Liver (tissue), 9 donors: ENCODE measurements around the gene ST3GAL5. TPM values are rescaled to one million over a fixed set of nuclear protein-coding genes. Genes with fewer than 3 reads are reported as not detected.
A peak's percentile ranks its signal among the peaks of the same experiment; 100 is the strongest.

ENCODE experiments used
- DNase-seq: peaks from one replicate; pipeline ENCODE4 v3.0.0-alpha.2; 2017; ENCODE audit warnings: low spot score
- H3K27ac ChIP-seq, 2 donors: one replicate each; pipeline ENCODE4 v1.7.0; 2013; ENCODE audit warnings: inconsistent platforms in 2 of 2, low read length in 2 of 2, control low read depth in 1 of 2, low read depth in 1 of 2, mild to moderate bottlenecking in 1 of 2
- H3K27me3 ChIP-seq, 4 donors: one replicate each; pipeline versions ENCODE4 v1.6.1 to v1.7.0; 2013; ENCODE audit warnings: low read length in 3 of 4, inconsistent platforms in 1 of 4, mild to moderate bottlenecking in 1 of 4, moderate library complexity in 1 of 4; ENCODE audit not compliant: control insufficient read depth in 4 of 4, insufficient read depth in 4 of 4
- H3K36me3 ChIP-seq, 4 donors: one replicate each; pipeline versions ENCODE4 v1.6.1 to v1.7.0; 2013; ENCODE audit warnings: low read length in 3 of 4, mild to moderate bottlenecking in 3 of 4, low read depth in 1 of 4, moderate library complexity in 1 of 4; ENCODE audit not compliant: control insufficient read depth in 4 of 4, insufficient read depth in 3 of 4
- H3K4me1 ChIP-seq, 4 donors: one replicate each; pipeline versions ENCODE4 v1.6.1 to v1.7.0; 2013; ENCODE audit warnings: low read length in 3 of 4, mild to moderate bottlenecking in 3 of 4, moderate library complexity in 1 of 4; ENCODE audit not compliant: control insufficient read depth in 4 of 4, insufficient read depth in 4 of 4
- H3K4me3 ChIP-seq, 3 donors: one replicate each; pipeline versions ENCODE4 v1.6.1 to v1.7.0; 2013; ENCODE audit warnings: low read length in 3 of 3, control low read depth in 1 of 3, low read depth in 1 of 3, mild to moderate bottlenecking in 1 of 3
- H3K9ac ChIP-seq, 2 donors: one replicate each; pipeline ENCODE4 v1.7.0; 2013; ENCODE audit warnings: low read length in 2 of 2, mild to moderate bottlenecking in 2 of 2, moderate library complexity in 2 of 2, control low read depth in 1 of 2, low read depth in 1 of 2
- H3K9me3 ChIP-seq, 4 donors: one replicate each; pipeline versions ENCODE4 v1.6.1 to v1.7.0; 2013; ENCODE audit warnings: low read length in 3 of 4; ENCODE audit not compliant: control insufficient read depth in 4 of 4
- CTCF ChIP-seq: fragments of 150-350 bp; IDR thresholded peaks from 2 replicates; pipeline ENCODE4 v1.5.1; 2017; ENCODE audit warnings: improper control_type of control experiment, low read depth, low read length; ENCODE audit not compliant: missing input control
- EGR1 ChIP-seq, 2 donors: IDR thresholded peaks; 2 replicates each; pipeline ENCODE4 v1.6.1; 2016 to 2018; ENCODE audit warnings: antibody characterized with exemption in 2 of 2, low read depth in 2 of 2
- FOXA1 ChIP-seq: IDR thresholded peaks from 2 replicates; pipeline ENCODE4 v1.6.1; 2016; ENCODE audit warnings: antibody characterized with exemption
- FOXA2 ChIP-seq: IDR thresholded peaks from 2 replicates; pipeline ENCODE4 v1.6.1; 2016; ENCODE audit warnings: antibody characterized with exemption
- GABPA ChIP-seq, 2 donors: IDR thresholded peaks in 1 of 2; conservative IDR thresholded peaks in 1 of 2; 2 replicates each; pipeline ENCODE4 v1.6.1; 2016; ENCODE audit warnings: antibody characterized with exemption in 2 of 2, mild to moderate bottlenecking in 1 of 2, moderate library complexity in 1 of 2
- HNF4A ChIP-seq, 2 donors: conservative IDR thresholded peaks; 2 replicates each; pipeline ENCODE4 v1.6.1; 2016; ENCODE audit warnings: antibody characterized with exemption in 2 of 2, mild to moderate bottlenecking in 2 of 2
- HNF4G ChIP-seq: IDR thresholded peaks from 2 replicates; pipeline ENCODE4 v1.6.1; 2016; ENCODE audit warnings: antibody characterized with exemption
- JUND ChIP-seq, 2 donors: IDR thresholded peaks; 2 replicates each; pipeline ENCODE4 v1.6.1; 2016; ENCODE audit warnings: antibody characterized with exemption in 2 of 2
- NR2F2 ChIP-seq: IDR thresholded peaks from 2 replicates; pipeline ENCODE4 v1.6.1; 2016; ENCODE audit warnings: antibody characterized with exemption
- RAD21 ChIP-seq, 2 donors: IDR thresholded peaks; 2 replicates each; pipeline ENCODE4 v1.6.1; 2016; ENCODE audit warnings: antibody characterized with exemption in 2 of 2, mild to moderate bottlenecking in 2 of 2
- REST ChIP-seq: IDR thresholded peaks from 2 replicates; pipeline ENCODE4 v1.6.1; 2016; ENCODE audit warnings: antibody characterized with exemption, mild to moderate bottlenecking
- RXRA ChIP-seq, 2 donors: IDR thresholded peaks; 2 replicates each; pipeline ENCODE4 v1.6.1; 2017 to 2018; ENCODE audit warnings: antibody characterized with exemption in 2 of 2, mild to moderate bottlenecking in 1 of 2
- SP1 ChIP-seq: IDR thresholded peaks from 2 replicates; pipeline ENCODE4 v1.6.1; 2018; ENCODE audit warnings: antibody characterized with exemption, mild to moderate bottlenecking
- TAF1 ChIP-seq: conservative IDR thresholded peaks from 2 replicates; pipeline ENCODE4 v1.6.1; 2016; ENCODE audit warnings: antibody characterized with exemption, mild to moderate bottlenecking
- YY1 ChIP-seq: IDR thresholded peaks from 2 replicates; pipeline ENCODE4 v1.6.1; 2016; ENCODE audit warnings: antibody characterized with exemption, mild to moderate bottlenecking
- WGBS: extraction: QIAGEN DNeasy Blood & Tissue Kit; methylation state at CpG from one replicate; pipeline ENCODE4 v1.1.7; 2013; 5-methylcytosine and 5-hydroxymethylcytosine counted together
- polyA plus RNA-seq, 2 donors: library from polyadenylated mRNA; stranded (reverse) in 1 of 2; unstranded in 1 of 2; fragments of 200-250 nt in 1 of 2; fragments of >200 nt in 1 of 2; fragmentation: Nextera tagmentation in 1 of 2; extraction: Ambion mirVana in 1 of 2; gene quantifications; one replicate each; pipeline versions ENCODE4 v1.2.1 to v1.2.3, GENCODE V29; 2013 to 2015
- total RNA-seq, 2 donors: library from RNA; depleted of rRNA; stranded (reverse); fragments of >200 nt; gene quantifications; one replicate each; pipeline ENCODE4 v1.2.3, GENCODE V29; 2014
- TF ChIP-seq, protein P1 (sequence below): IDR thresholded peaks from 2 replicates; pipeline ENCODE4 v1.6.1; 2016; ENCODE audit warnings: antibody characterized with exemption
- TF ChIP-seq, protein P2 (sequence below): IDR thresholded peaks from 2 replicates; pipeline ENCODE4 v1.6.1; 2016; ENCODE audit warnings: antibody characterized with exemption
- donor health status: healthy.
- donor health status: healthy.
- donor health status: healthy.
- donor health status: healthy.
- donor health status: healthy.

ST3GAL5 gene
- total and polyA plus RNA-seq, 4 donors: 4.5 to 17.0 (median 9.0) TPM

- peaks cover 3 to 19% (median 14%) of the 10 kb centered on the region in 4 donors for H3K4me1 ChIP-seq
- no peaks in the 10 kb centered on the region for H3K9me3 ChIP-seq
- H3K9ac ChIP-seq: no peak overlapping the region
- no peak for TF ChIP-seq NR2F2
- TF ChIP-seq RXRA (IDR thresholded peaks at IDR 0.05): peak; percentile 64 to 80
- peak; percentile 78 to 82 for TF ChIP-seq HNF4A (conservative IDR thresholded peaks at IDR 0.05)
- TF ChIP-seq SP1: peak; percentile 51
- TF ChIP-seq FOXA2: no peak
- peak; percentile 36 for TF ChIP-seq YY1
- peak; percentile 29 for TF ChIP-seq HNF4G
- TF ChIP-seq GABPA (IDR thresholded peaks at IDR 0.05 in 1 of 2, conservative IDR thresholded peaks at IDR 0.05 in 1 of 2): no peak
- TF ChIP-seq TAF1: no peak
- TF ChIP-seq FOXA1: no peak
- TF ChIP-seq, protein P1, sequence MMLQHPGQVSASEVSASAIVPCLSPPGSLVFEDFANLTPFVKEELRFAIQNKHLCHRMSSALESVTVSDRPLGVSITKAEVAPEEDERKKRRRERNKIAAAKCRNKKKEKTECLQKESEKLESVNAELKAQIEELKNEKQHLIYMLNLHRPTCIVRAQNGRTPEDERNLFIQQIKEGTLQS: peak; percentile 89
- TF ChIP-seq REST: no peak
- peak; percentile 23 to 54 for TF ChIP-seq RAD21 (IDR thresholded peaks at IDR 0.05)
- peak in 1 of 2 donors; percentile 56 for TF ChIP-seq JUND (IDR thresholded peaks at IDR 0.05)
- 69% methylated on average over 4 of the region's 4 CpGs for WGBS
- H3K27ac ChIP-seq: peak overlapping the region; percentile 1 to 61
- no peaks in the 10 kb centered on the region for H3K27me3 ChIP-seq
- H3K36me3 ChIP-seq: no peaks in the 10 kb centered on the region
- no peak for DNase-seq
- no peak overlapping the region for H3K4me3 ChIP-seq
Observed at GRCh38 chr2:85913884-85914881, 25.4 kb upstream of the ST3GAL5 start.

DNA sequence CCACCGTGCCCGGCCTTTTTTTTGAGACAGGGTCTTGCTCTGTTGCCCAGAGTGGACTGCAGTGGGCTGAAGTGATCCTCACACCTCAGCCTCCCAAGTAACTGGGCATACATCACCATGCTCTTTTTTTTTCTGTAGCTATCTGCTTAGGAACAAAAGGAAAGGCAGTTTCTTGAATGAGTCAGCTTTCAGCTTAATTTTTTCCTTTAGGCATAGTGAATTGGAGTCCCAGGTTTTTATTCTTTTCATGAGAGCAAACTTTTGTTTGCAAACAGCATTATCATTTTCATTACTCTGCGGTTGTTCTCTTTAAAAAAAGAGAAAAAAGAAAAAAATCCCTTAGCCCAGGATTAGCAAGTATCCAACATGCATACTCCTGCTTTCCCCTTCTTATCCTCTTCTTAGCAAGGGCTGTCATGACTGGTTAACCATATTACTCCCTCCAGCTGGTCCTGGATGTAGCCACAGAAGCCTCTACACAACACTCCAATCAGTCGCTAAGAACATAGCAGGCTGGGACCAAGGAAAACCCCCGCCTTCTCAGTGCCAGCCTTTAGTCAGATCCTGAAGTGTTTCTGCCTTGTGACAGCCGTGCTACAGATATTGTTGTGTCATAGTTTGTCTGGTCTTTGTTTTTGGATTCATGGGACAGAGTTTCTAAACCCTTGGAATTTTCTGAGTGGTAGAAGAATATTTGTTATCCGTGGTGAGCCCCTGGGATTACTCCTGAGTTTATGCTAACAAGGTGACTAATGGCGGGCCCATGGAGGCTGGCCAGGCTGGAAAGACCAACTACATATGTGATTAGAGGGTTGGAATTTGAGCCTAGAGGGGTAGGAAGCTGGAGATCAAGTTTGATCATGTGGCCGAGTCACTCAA is 23.3 kb upstream of the ST3GAL5 start:
- 81% methylated on average over 9 of the region's 9 CpGs for WGBS
- Histone ChIP-seq H3K27ac (no peak overlapping the region), H3K27me3 (no peaks in the 10 kb centered on the region), H3K4me3 (no peak overlapping the region), H3K9ac (no peak overlapping the region), H3K4me1 (peaks cover 3 to 19% (median 14%) of the 10 kb centered on the region in 4 donors), H3K9me3 (no peaks in the 10 kb centered on the region), H3K36me3 (no peaks in the 10 kb centered on the region)
- no peak for DNase-seq
- no peak for TF ChIP-seq JUND (IDR thresholded peaks at IDR 0.05)
- TF ChIP-seq NR2F2: no peak
- TF ChIP-seq CTCF: no peak
- TF ChIP-seq RXRA (IDR thresholded peaks at IDR 0.05): no peak
- no peak for TF ChIP-seq EGR1 (IDR thresholded peaks at IDR 0.05; ENCODE audit: low read depth in 2 of 2)
- TF ChIP-seq HNF4G: no peak
- TF ChIP-seq YY1: no peak
- TF ChIP-seq, protein P2, sequence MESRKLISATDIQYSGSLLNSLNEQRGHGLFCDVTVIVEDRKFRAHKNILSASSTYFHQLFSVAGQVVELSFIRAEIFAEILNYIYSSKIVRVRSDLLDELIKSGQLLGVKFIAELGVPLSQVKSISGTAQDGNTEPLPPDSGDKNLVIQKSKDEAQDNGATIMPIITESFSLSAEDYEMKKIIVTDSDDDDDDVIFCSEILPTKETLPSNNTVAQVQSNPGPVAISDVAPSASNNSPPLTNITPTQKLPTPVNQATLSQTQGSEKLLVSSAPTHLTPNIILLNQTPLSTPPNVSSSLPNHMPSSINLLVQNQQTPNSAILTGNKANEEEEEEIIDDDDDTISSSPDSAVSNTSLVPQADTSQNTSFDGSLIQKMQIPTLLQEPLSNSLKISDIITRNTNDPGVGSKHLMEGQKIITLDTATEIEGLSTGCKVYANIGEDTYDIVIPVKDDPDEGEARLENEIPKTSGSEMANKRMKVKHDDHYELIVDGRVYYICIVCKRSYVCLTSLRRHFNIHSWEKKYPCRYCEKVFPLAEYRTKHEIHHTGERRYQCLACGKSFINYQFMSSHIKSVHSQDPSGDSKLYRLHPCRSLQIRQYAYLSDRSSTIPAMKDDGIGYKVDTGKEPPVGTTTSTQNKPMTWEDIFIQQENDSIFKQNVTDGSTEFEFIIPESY: no peak
- TF ChIP-seq, protein P1: no peak
- TF ChIP-seq SP1: no peak
